ENCODE measurements around the gene WDR73. TPM values are rescaled to one million over a fixed set of nuclear protein-coding genes. Genes with fewer than 3 reads are reported as not detected.

The WDR73 gene
- total and polyA plus RNA-seq, 10 of the 15 experiments (the other 5 are each of a cell fraction or from before 2014, with no cell fraction given), result 4.4 to 25.6 (median 16.3) TPM

GRCh38 chr15:84620626-84621025 is 33.5 kb downstream of the WDR73 start:
- DNase-seq (ENCODE audit: low read depth, low spot score) (no peak), FAIRE-seq (no peak), ATAC-seq (no peak)
- 77% methylated on average over 8 of the region's 8 CpGs for WGBS (ENCODE audit: insufficient coverage, insufficient replicate concordance, low lambda C conversion rate, missing lambda C conversion rate)
- RAD21 ChIA-PET (ENCODE audit: unreplicated experiment), result no interaction called here
- POLR2A ChIA-PET, result no interaction called here
- Histone ChIP-seq H3K9ac (ENCODE audit: control insufficient read depth, insufficient read depth, low read length) (no peak overlapping the region), H3K9me3 (replicated peaks; ENCODE audit: control insufficient read depth, insufficient read depth, low read length) (peaks cover 26% of the 10 kb centered on the region), H3K36me3 (ENCODE audit: control insufficient read depth in 2 of 2, insufficient read depth in 2 of 2, low read length in 1 of 2) (peaks cover 1 to 10% of the 10 kb centered on the region in 2 experiments), H3K4me3 (no peak overlapping the region), H2AFZ (ENCODE audit: control insufficient read depth, low read depth, low read length) (no peak overlapping the region), H3K27me3 (replicated peaks in 1 of 2; ENCODE audit: control insufficient read depth in 2 of 2, insufficient read depth in 2 of 2, low read length in 1 of 2) (no peaks in the 10 kb centered on the region), H3K27ac (ENCODE audit: control insufficient read depth, insufficient read depth) (no peak overlapping the region), H4K20me1 (ENCODE audit: control insufficient read depth, insufficient read depth) (no peaks in the 10 kb centered on the region), H3K79me2 (ENCODE audit: control insufficient read depth, insufficient read depth, low read length) (no peaks in the 10 kb centered on the region), H3K4me1 (ENCODE audit: control insufficient read depth, insufficient read depth, low read length) (no peaks in the 10 kb centered on the region), H3K4me2 (ENCODE audit: control insufficient read depth, insufficient read depth) (no peak overlapping the region)
- in situ Hi-C loops (cut with MboI), result no loop called here
- SMC1A ChIA-PET (ENCODE audit: uncharacterized antibody, unreplicated experiment), result interaction anchor here (0.5 to 1.6 kb wide), 4 partner anchors 10 to 45 kb away, joined by 3 read pairs; no protein-coding TSS in a partner anchor
- BruUV-seq (replicated peaks), result TSS peak; percentile 42
- TF ChIP-seq ZNF217 (IDR thresholded peaks at IDR 0.05), result no peak
- no peak for TF ChIP-seq BCL11A (IDR thresholded peaks at IDR 0.05; ENCODE audit: low read depth, low read length)
- no peak for TF ChIP-seq JUNB (IDR thresholded peaks at IDR 0.05)
- TF ChIP-seq NFXL1 (IDR thresholded peaks at IDR 0.05; ENCODE audit: borderline replicate concordance), result no peak
- TF ChIP-seq ATF3 (IDR thresholded peaks at IDR 0.05; ENCODE audit: borderline replicate concordance, extremely low read depth, low read depth, low read length), result no peak
- no peak for TF ChIP-seq EP300 (IDR thresholded peaks at IDR 0.05; ENCODE audit: borderline replicate concordance in 1 of 2, control insufficient read depth in 1 of 2, low read depth in 2 of 2, low read length in 2 of 2)
- CTCF ChIA-PET, result interaction anchor here (0.8 to 2.3 kb wide), 2 partner anchors 17 to 22 kb away, joined by 3 to 8 read pairs; no protein-coding TSS in a partner anchor
- intact Hi-C loops (cut with micrococcal nuclease; ENCODE audit: unreplicated experiment), result no loop called here

- DNase-seq (ENCODE audit: low read depth, low spot score) (no peak), ATAC-seq (no peak), FAIRE-seq (no peak)
- H4K20me1 ChIP-seq (ENCODE audit: control insufficient read depth, insufficient read depth), result no peaks in the 10 kb centered on the region
- H3K4me3 ChIP-seq, result no peak overlapping the region
- in situ Hi-C loops (cut with MboI) (no loop called here), intact Hi-C loops (cut with micrococcal nuclease; ENCODE audit: unreplicated experiment) (no loop called here)
- no peak overlapping the region for H3K27ac ChIP-seq (ENCODE audit: control insufficient read depth, insufficient read depth)
- CTCF ChIA-PET, result no interaction called here
- SMC1A ChIA-PET (ENCODE audit: uncharacterized antibody, unreplicated experiment), result no interaction called here
- RAD21 ChIA-PET (ENCODE audit: unreplicated experiment), result no interaction called here
- no peaks in the 10 kb centered on the region for H3K27me3 ChIP-seq (replicated peaks in 1 of 2; ENCODE audit: control insufficient read depth in 2 of 2, insufficient read depth in 2 of 2, low read length in 1 of 2)
- peaks cover 1 to 8% of the 10 kb centered on the region in 2 experiments; a peak in 3 of 4 replicates for H3K36me3 ChIP-seq (ENCODE audit: control insufficient read depth in 2 of 2, insufficient read depth in 2 of 2, low read length in 1 of 2)
- POLR2A ChIA-PET, result no interaction called here
- H3K4me1 ChIP-seq (ENCODE audit: control insufficient read depth, insufficient read depth, low read length), result no peaks in the 10 kb centered on the region
- 95% methylated on average over 3 of the region's 3 CpGs for WGBS (ENCODE audit: insufficient coverage, insufficient replicate concordance, low lambda C conversion rate, missing lambda C conversion rate)
- no peaks in the 10 kb centered on the region for H3K79me2 ChIP-seq (ENCODE audit: control insufficient read depth, insufficient read depth, low read length)
- peaks cover 11% of the 10 kb centered on the region for H3K9me3 ChIP-seq (replicated peaks; ENCODE audit: control insufficient read depth, insufficient read depth, low read length)
- no peak overlapping the region for H3K9ac ChIP-seq (ENCODE audit: control insufficient read depth, insufficient read depth, low read length)
- H2AFZ ChIP-seq (ENCODE audit: control insufficient read depth, low read depth, low read length), result no peak overlapping the region
- BruUV-seq (replicated peaks), result no TSS peak
- no peak overlapping the region for H3K4me2 ChIP-seq (ENCODE audit: control insufficient read depth, insufficient read depth)
- no peak for TF ChIP-seq SREBF1 (IDR thresholded peaks at IDR 0.05; ENCODE audit: low read length)
- TF ChIP-seq BCLAF1 (IDR thresholded peaks at IDR 0.05), result no peak
- no peak for TF ChIP-seq SMAD5 (IDR thresholded peaks at IDR 0.05; ENCODE audit: low read depth)
- no peak for TF ChIP-seq RCOR1 (conservative IDR thresholded peaks at IDR 0.05; ENCODE audit: low read depth, low read length)
- TF ChIP-seq BCL11A (IDR thresholded peaks at IDR 0.05; ENCODE audit: low read depth, low read length), result no peak
- no peak for TF ChIP-seq TAF1 (IDR thresholded peaks at IDR 0.05; ENCODE audit: borderline replicate concordance, low read depth, low read length)
- TF ChIP-seq RELB (IDR thresholded peaks at IDR 0.05; ENCODE audit: low read depth), result no peak
- TF ChIP-seq EGR1 (IDR thresholded peaks at IDR 0.05; ENCODE audit: borderline replicate concordance in 1 of 2, low read depth in 2 of 2, low read length in 2 of 2), result no peak
Measured at GRCh38 chr15:84616235-84616634, 37.8 kb downstream of the WDR73 start.
